H1 (cell line): Measurements from ENCODE around the gene GUCY1A2. TPM values are rescaled to one million over a fixed set of nuclear protein-coding genes. Genes with fewer than 3 reads are reported as not detected.

ENCODE experiments used
- CTCF ChIA-PET: fragments of 300-600 bp; sonication (Branson Sonifier 250); formaldehyde crosslinking; loops from one replicate; lab custom pipeline; 2021; ENCODE audit not compliant: partially characterized antibody; lab: Charles Lee
- POLR2A ChIA-PET: fragments of 300-600 bp; sonication (Branson Sonifier 250); formaldehyde crosslinking; loops from one replicate; lab custom pipeline; 2021; ENCODE audit warnings: inconsistent platforms; ENCODE audit not compliant: partially characterized antibody; lab: Charles Lee
- DNase-seq, 2 experiments: peaks; one replicate each; pipeline versions ENCODE4 v3.0.0 to v3.0.0-alpha.2; 2010 to 2022; ENCODE audit warnings: low spot score in 2 of 2, low read depth in 1 of 2, mixed read lengths in 1 of 2
- FAIRE-seq: peaks from 2 replicates; lab custom pipeline; 2011; peaks lifted over from hg19 to GRCh38; lab: Jason Lieb, UNC
- H2AFZ ChIP-seq: 2 replicates; pipeline ENCODE4 v1.8.1; 2012; ENCODE audit warnings: low read length, inconsistent platforms
- H2AK5ac ChIP-seq: 2 replicates; pipeline ENCODE4 v1.6.1; 2013; ENCODE audit warnings: low read depth, low read length
- H2BK120ac ChIP-seq: replicated peaks from 2 replicates; pipeline ENCODE3; 2013; ENCODE audit warnings: low read depth, low read length, inconsistent platforms
- H2BK12ac ChIP-seq: 2 replicates; pipeline ENCODE4 v1.6.1; 2013; ENCODE audit warnings: low read depth, low read length
- H2BK15ac ChIP-seq: 2 replicates; pipeline ENCODE4 v1.6.1; 2013; ENCODE audit warnings: low read length
- H2BK20ac ChIP-seq: 2 replicates; pipeline ENCODE4 v1.6.1; 2013; ENCODE audit warnings: low read length
- H2BK5ac ChIP-seq: 2 replicates; pipeline ENCODE4 v1.6.1; 2013; ENCODE audit warnings: low read depth, low read length
- H3K14ac ChIP-seq: 2 replicates; pipeline ENCODE4 v1.6.1; 2013; ENCODE audit warnings: inconsistent platforms; ENCODE audit not compliant: insufficient read length
- H3K18ac ChIP-seq: 2 replicates; pipeline ENCODE4 v1.6.1; 2013; ENCODE audit warnings: low read length; ENCODE audit errors: extremely low read depth
- H3K23ac ChIP-seq: 2 replicates; pipeline ENCODE4 v1.6.1; 2013; ENCODE audit warnings: inconsistent platforms; ENCODE audit not compliant: insufficient read length
- H3K23me2 ChIP-seq: 2 replicates; pipeline ENCODE4 v1.6.1; 2013; ENCODE audit warnings: low read depth, low read length
- H3K27ac ChIP-seq: 2 replicates; pipeline ENCODE4 v1.6.1; 2011; ENCODE audit warnings: low read depth, low read length, inconsistent platforms
- H3K27me3 ChIP-seq, 4 experiments: replicated peaks in 1 of 4; 1 replicate in 1 of 4; 2 replicates in 3 of 4; pipeline versions ENCODE4 v1.6.1 to v1.8.1; 2011 to 2013; ENCODE audit warnings: low read length in 3 of 4, mild to moderate bottlenecking in 3 of 4, inconsistent platforms in 2 of 4, mixed read lengths in 2 of 4, moderate library complexity in 1 of 4; ENCODE audit not compliant: control insufficient read depth in 3 of 4, insufficient read depth in 3 of 4; ENCODE audit errors: extremely low read depth in 1 of 4
- H3K36me3 ChIP-seq, 4 experiments: 2 replicates each; pipeline versions ENCODE4 v1.6.1 to v1.8.1; 2011 to 2013; ENCODE audit warnings: mild to moderate bottlenecking in 4 of 4, low read length in 3 of 4, moderate library complexity in 2 of 4, control low read depth in 1 of 4, inconsistent platforms in 1 of 4; ENCODE audit not compliant: insufficient read depth in 4 of 4, control insufficient read depth in 2 of 4
- H3K4ac ChIP-seq: replicated peaks from 2 replicates; pipeline ENCODE3; 2013; ENCODE audit warnings: low read length, low read depth, mixed read lengths, inconsistent platforms; ENCODE audit not compliant: insufficient read length
- H3K4me1 ChIP-seq, 4 experiments: replicated peaks in 1 of 4; 1 replicate in 1 of 4; 2 replicates in 3 of 4; pipeline versions ENCODE4 v1.6.1 to v1.8.1; 2011 to 2013; ENCODE audit warnings: low read length in 3 of 4, inconsistent platforms in 2 of 4, mixed read lengths in 1 of 4; ENCODE audit not compliant: insufficient read depth in 4 of 4, control insufficient read depth in 3 of 4
- H3K4me2 ChIP-seq, 2 experiments: 2 replicates each; pipeline versions ENCODE4 v1.6.1 to v1.8.1; 2011 to 2013; ENCODE audit warnings: low read depth in 2 of 2, low read length in 2 of 2, control low read depth in 1 of 2, inconsistent platforms in 1 of 2, mild to moderate bottlenecking in 1 of 2; ENCODE audit not compliant: insufficient read depth in 1 of 2
- H3K4me3 ChIP-seq, 4 experiments: fragments of 200-600, 300-600 bp in 1 of 4; sonication (generic), shearing (Covaris generic), sonication (Bioruptor Twin) in 1 of 4; 2 replicates each; pipeline versions ENCODE4 v1.5.1 to v1.8.1; 2011 to 2016; ENCODE audit warnings: low read length in 4 of 4, low read depth in 3 of 4, control low read depth in 2 of 4, inconsistent platforms in 2 of 4, mild to moderate bottlenecking in 2 of 4, mixed read lengths in 1 of 4, moderate library complexity in 1 of 4; ENCODE audit not compliant: insufficient read depth in 2 of 4; ENCODE audit errors: extremely low read depth in 1 of 4
- H3K56ac ChIP-seq: replicated peaks from 2 replicates; pipeline ENCODE3; 2013; ENCODE audit warnings: low read depth, mild to moderate bottlenecking, mixed read lengths, low read length, inconsistent platforms; ENCODE audit not compliant: insufficient read length
- H3K79me1 ChIP-seq: 2 replicates; pipeline ENCODE4 v1.6.1; 2013; ENCODE audit warnings: low read depth, low read length, control low read depth
- H3K79me2 ChIP-seq, 2 experiments: 2 replicates each; pipeline versions ENCODE4 v1.6.1 to v1.8.1; 2012 to 2013; ENCODE audit warnings: low read length in 2 of 2, mild to moderate bottlenecking in 2 of 2, inconsistent platforms in 1 of 2; ENCODE audit not compliant: insufficient read depth in 2 of 2, control insufficient read depth in 1 of 2
- H3K9ac ChIP-seq, 4 experiments: replicated peaks in 1 of 4; 1 replicate in 1 of 4; 2 replicates in 3 of 4; pipeline versions ENCODE4 v1.6.1 to v1.8.1; 2011 to 2013; ENCODE audit warnings: low read depth in 3 of 4, low read length in 3 of 4, control low read depth in 2 of 4, mild to moderate bottlenecking in 2 of 4, moderate library complexity in 2 of 4, inconsistent platforms in 1 of 4; ENCODE audit errors: extremely low read depth in 1 of 4
- H3K9me3 ChIP-seq, 2 experiments: 2 replicates each; pipeline versions ENCODE4 v1.6.1 to v1.8.1; 2012 to 2013; ENCODE audit warnings: mild to moderate bottlenecking in 2 of 2, moderate library complexity in 2 of 2, control low read depth in 1 of 2, inconsistent platforms in 1 of 2, low read depth in 1 of 2, low read length in 1 of 2, mixed read lengths in 1 of 2; ENCODE audit not compliant: insufficient read depth in 2 of 2
- H4K20me1 ChIP-seq, 2 experiments: replicated peaks in 1 of 2; 2 replicates each; pipeline versions ENCODE3 to v1.8.1; 2011 to 2013; ENCODE audit warnings: inconsistent platforms in 2 of 2, low read length in 2 of 2, mild to moderate bottlenecking in 1 of 2; ENCODE audit not compliant: insufficient read depth in 2 of 2, control insufficient read depth in 1 of 2
- H4K5ac ChIP-seq: 2 replicates; pipeline ENCODE4 v1.6.1; 2013; ENCODE audit warnings: low read length, low read depth, mixed read lengths, inconsistent platforms; ENCODE audit not compliant: insufficient read length
- H4K8ac ChIP-seq: 2 replicates; pipeline ENCODE4 v1.8.0; 2013; ENCODE audit warnings: mild to moderate bottlenecking, moderate library complexity, low read length, inconsistent platforms; ENCODE audit not compliant: insufficient read depth; ENCODE audit errors: extremely low read depth
- H4K91ac ChIP-seq: replicated peaks from 2 replicates; pipeline ENCODE3; 2013; ENCODE audit warnings: low read length, mixed read lengths, inconsistent platforms; ENCODE audit not compliant: insufficient read length
- CBX5 ChIP-seq: fragments of 300-800, 300-1000 bp; sonication (generic); IDR thresholded peaks from 2 replicates; pipeline ENCODE4 v1.7.1; 2016; ENCODE audit warnings: antibody characterized with exemption, low read length, low read depth
- HDAC6 ChIP-seq: IDR thresholded peaks from one replicate; pipeline ENCODE4 v1.7.1; 2012; ENCODE audit warnings: low read depth, mild to moderate bottlenecking, inconsistent platforms, low read length, moderate library complexity
- SP1 ChIP-seq: IDR thresholded peaks from 2 replicates; pipeline ENCODE4 v1.6.1; 2011; ENCODE audit warnings: low read depth, low read length
- TBP ChIP-seq: IDR thresholded peaks from 2 replicates; pipeline ENCODE4 v1.6.1; 2011; ENCODE audit warnings: low read depth, low read length, improper control_type of control experiment
- ZNF274 ChIP-seq: IDR thresholded peaks from 2 replicates; pipeline ENCODE4 v1.7.0; 2012; ENCODE audit warnings: low read length, borderline replicate concordance; ENCODE audit errors: extremely low read depth
- WGBS, 2 experiments: shearing (Covaris generic) in 1 of 2; methylation state at CpG; one replicate each; pipeline versions ENCODE4 v1.1.6 to v1.1.7; 2013 to 2015; ENCODE audit warnings: low lambda C conversion rate in 2 of 2, mixed read lengths in 2 of 2, inconsistent platforms in 1 of 2, low coverage in 1 of 2, missing lambda C conversion rate in 1 of 2; ENCODE audit not compliant: insufficient replicate concordance in 2 of 2, insufficient coverage in 1 of 2, insufficient read length in 1 of 2; ENCODE audit errors: extremely low coverage in 1 of 2, missing lambda C conversion rate in 1 of 2; 5-methylcytosine and 5-hydroxymethylcytosine counted together
- polyA plus RNA-seq, 7 experiments: library from polyadenylated mRNA; depleted of rRNA in 3 of 7; stranded (reverse) in 5 of 7; unstranded in 2 of 7; fragments of >200 nt in 5 of 7; fragments of 200-250 nt in 2 of 7; gene quantifications; 1 replicate in 5 of 7; 2 replicates in 1 of 7; 4 replicates in 1 of 7; pipeline versions ENCODE4 v1.2.1 to v1.2.3, GENCODE V29; 2011 to 2013; ENCODE audit warnings: missing spikeins in 2 of 7, mixed read lengths in 2 of 7
- total RNA-seq: library from RNA; stranded (reverse); fragmentation: NEBNext Ultra II Directional; extraction: Animal tissue kit (Norgen Biotek cat#: 25700); gene quantifications from 2 replicates; pipeline ENCODE4 v1.2.1, GENCODE V29; 2021

The GUCY1A2 gene
- total and polyA plus RNA-seq, 2 of the 8 experiments (the other 6 are each of a cell fraction or from before 2014, with no cell fraction given), result 0.11 to 1.9 TPM

DNA sequence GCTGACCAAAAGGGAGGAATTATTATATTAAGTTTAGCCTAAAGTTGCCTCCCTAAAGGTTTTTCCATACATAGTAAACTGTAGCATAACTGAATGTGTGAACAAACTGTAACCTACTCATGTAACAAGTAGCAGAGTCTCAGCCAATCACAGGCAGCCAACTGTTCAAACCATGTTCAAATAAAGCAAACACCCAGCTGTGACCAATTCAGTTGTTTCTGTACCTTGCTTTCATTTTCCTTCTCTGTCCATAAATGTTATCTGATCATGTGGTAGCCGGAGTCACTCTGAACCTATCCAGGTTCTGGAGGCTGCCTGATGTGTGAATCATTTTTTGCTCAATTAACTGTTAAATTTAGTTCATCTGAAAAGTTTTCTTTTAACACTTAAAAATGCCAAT, 373.5 kb downstream of the GUCY1A2 start:
- Histone ChIP-seq H3K4ac (no peak overlapping the region), H3K9me3 (peaks cover 0 to 3% of the 10 kb centered on the region in 2 experiments; a peak in 1 of 4 replicates), H3K79me2 (no peaks in the 10 kb centered on the region), H2AK5ac (no peak overlapping the region), H3K27ac (no peak overlapping the region)
- POLR2A ChIA-PET, result no interaction called here
- WGBS, 2 experiments, result 100% methylated on average over 1 of the region's 1 CpG; no CpG with 5 or more reads in 1 of the 2 experiments
- TF ChIP-seq TBP (no peak), HDAC6 (no peak), ZNF274 (no peak), SP1 (no peak), CBX5 (no peak)
- TF ChIP-seq, all 59 proteins: peak for 0
- Histone ChIP-seq H3K79me1 (no peaks in the 10 kb centered on the region), H4K5ac (no peak overlapping the region), H3K18ac (no peak overlapping the region), H2AFZ (no peak overlapping the region), H4K91ac (no peak overlapping the region), H4K8ac (no peak overlapping the region), H2BK12ac (no peak overlapping the region), H4K20me1 (no peaks in the 10 kb centered on the region), H3K27me3 (no peaks in the 10 kb centered on the region), H3K4me1 (no peaks in the 10 kb centered on the region), H3K56ac (no peak overlapping the region), H3K23me2 (no peaks in the 10 kb centered on the region), H2BK15ac (no peak overlapping the region), H3K23ac (no peak overlapping the region), H3K4me3 (no peak overlapping the region), H2BK120ac (no peak overlapping the region), H3K14ac (no peak overlapping the region), H3K36me3 (no peaks in the 10 kb centered on the region; a peak in 1 of 8 replicates), H2BK20ac (no peak overlapping the region), H3K4me2 (no peak overlapping the region), H2BK5ac (no peak overlapping the region), H3K9ac (no peak overlapping the region)
- FAIRE-seq, result no peak
- no peak for DNase-seq
- CTCF ChIA-PET, result no interaction called here
